ENCODE results near the gene CD86. TPM values are rescaled to one million over a fixed set of nuclear protein-coding genes. Genes with fewer than 3 reads are reported as not detected.

CD86 gene
- total RNA-seq, 4 donors from 2014 or later = 1.7 to 10.7 TPM; not detected in 2

DNA sequence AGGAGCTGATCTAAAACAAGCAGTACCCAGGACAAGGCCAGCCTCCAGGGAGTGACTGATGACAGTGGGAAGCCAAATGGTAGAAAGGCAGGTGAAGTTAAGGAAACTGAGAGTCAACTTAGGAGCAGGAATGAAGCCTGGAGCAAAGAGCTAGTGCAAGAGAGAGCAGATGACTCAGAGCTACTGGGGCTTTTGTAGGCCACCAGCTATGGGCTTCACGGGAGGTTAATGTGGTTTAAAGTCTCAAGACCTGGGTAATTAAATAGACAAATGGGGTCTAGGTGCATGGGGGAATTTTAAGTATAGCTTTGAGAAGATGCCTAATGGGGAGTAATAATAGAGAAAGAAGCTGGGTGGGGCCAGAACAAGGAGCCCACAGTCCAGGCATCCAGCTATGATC is 3.1 kb downstream of the CD86 start:
- no peak for DNase-seq
- no peaks in the 10 kb centered on the region for H3K27me3 ChIP-seq
- H3K4me3 ChIP-seq = no peak overlapping the region
- H3K9me3 ChIP-seq = no peaks in the 10 kb centered on the region
- H3K4me1 ChIP-seq = no peaks in the 10 kb centered on the region
- no peak overlapping the region for H3K27ac ChIP-seq
- no peaks in the 10 kb centered on the region for H3K36me3 ChIP-seq
- TF ChIP-seq POLR2A (IDR thresholded peaks at IDR 0.05) = no peak
- TF ChIP-seq, protein P1, sequence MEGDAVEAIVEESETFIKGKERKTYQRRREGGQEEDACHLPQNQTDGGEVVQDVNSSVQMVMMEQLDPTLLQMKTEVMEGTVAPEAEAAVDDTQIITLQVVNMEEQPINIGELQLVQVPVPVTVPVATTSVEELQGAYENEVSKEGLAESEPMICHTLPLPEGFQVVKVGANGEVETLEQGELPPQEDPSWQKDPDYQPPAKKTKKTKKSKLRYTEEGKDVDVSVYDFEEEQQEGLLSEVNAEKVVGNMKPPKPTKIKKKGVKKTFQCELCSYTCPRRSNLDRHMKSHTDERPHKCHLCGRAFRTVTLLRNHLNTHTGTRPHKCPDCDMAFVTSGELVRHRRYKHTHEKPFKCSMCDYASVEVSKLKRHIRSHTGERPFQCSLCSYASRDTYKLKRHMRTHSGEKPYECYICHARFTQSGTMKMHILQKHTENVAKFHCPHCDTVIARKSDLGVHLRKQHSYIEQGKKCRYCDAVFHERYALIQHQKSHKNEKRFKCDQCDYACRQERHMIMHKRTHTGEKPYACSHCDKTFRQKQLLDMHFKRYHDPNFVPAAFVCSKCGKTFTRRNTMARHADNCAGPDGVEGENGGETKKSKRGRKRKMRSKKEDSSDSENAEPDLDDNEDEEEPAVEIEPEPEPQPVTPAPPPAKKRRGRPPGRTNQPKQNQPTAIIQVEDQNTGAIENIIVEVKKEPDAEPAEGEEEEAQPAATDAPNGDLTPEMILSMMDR (IDR thresholded peaks at IDR 0.05) = no peak

DNA sequence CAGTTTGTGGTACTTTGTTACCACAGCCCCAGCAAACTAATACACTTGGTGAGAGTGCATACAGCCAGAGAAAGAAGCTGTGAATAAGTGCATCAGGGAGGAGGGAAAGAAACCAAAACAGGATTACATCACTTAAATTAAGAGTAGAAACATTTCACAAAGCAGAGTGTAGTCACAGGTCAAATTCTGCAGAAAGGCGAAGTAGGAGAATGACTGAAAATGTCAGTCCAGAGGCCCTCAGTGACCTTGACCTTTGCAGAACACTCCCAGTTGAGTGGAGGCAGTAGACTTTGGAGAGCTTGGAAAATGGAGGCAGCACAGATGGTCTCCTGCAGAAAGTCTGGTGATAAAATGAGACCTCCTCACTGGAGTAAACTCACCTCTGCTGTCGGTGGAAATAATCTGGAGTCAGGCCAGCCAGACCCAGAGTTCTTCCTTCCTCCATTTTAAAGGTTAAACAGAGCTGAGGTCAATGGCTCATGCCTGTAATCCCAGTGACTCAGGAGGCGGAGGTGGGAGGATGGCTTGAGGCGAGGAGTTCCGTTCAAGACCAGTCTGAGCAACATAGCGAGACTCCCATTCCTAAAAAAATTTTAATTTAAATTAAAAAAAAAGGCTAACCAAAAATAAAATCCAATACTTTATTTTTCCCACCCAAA is 5.0 kb downstream of the CD86 start:
- no peak for TF ChIP-seq POLR2A (IDR thresholded peaks at IDR 0.05)
- TF ChIP-seq, protein P1 (IDR thresholded peaks at IDR 0.05) = no peak
- no peak for DNase-seq
- no peaks in the 10 kb centered on the region for H3K9me3 ChIP-seq

DNA sequence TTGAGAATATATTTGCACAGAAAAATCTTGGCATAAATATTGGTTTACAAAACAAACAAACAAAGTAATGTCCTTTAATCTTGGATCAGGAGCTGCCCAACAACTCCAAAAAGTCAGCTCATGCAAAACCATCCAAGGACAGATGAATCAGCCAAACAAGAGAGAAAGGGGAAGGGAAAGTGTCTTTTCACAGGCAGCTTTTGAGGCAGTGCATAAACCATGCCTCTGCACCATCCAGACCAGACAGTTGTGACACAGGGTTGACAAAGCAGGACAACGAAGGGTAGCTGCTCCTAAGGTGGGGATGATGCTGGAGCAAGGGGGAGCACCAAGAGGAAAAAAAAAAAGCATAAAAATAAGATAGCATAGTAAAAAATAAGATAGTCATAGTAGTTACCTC is 8.7 kb downstream of the CD86 start:
- no peaks in the 10 kb centered on the region for H3K36me3 ChIP-seq
- no peaks in the 10 kb centered on the region for H3K9me3 ChIP-seq
- H3K27ac ChIP-seq = no peak overlapping the region
- no peaks in the 10 kb centered on the region for H3K27me3 ChIP-seq
- no peak for TF ChIP-seq POLR2A (IDR thresholded peaks at IDR 0.05)
- TF ChIP-seq, protein P1 (IDR thresholded peaks at IDR 0.05) = no peak
- peaks cover 0 to 2% (median 0%) of the 10 kb centered on the region in 4 donors for H3K4me1 ChIP-seq
- no peak overlapping the region for H3K4me3 ChIP-seq
- DNase-seq = no peak

More for the DNA sequence above, 5.0 kb downstream of the CD86 start:
- Histone ChIP-seq H3K4me3 (no peak overlapping the region), H3K27ac (no peak overlapping the region), H3K27me3 (no peaks in the 10 kb centered on the region), H3K36me3 (no peaks in the 10 kb centered on the region), H3K4me1 (no peaks in the 10 kb centered on the region)

DNA sequence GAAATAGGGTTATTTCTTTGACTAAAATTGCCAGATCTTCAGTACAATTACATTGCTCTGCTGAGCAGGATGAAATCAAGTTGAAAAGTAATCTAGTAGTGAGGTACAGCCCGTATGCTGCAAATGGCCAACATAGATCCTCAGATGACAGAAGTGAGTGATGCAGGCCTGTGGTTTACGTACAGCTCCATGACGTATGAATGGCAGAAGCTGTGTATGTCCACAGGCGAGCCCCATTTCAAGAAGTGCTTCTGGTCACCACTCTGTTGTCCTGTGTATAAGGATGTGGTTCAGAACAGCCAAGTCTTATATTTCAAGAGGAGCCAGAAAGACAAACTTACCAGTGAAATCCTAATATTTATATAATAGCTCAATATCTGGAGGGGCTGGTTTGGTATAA is 9.2 kb downstream of the CD86 start:
- DNase-seq = no peak
- H3K27ac ChIP-seq = no peak overlapping the region
- H3K4me1 ChIP-seq = peaks cover 0 to 2% (median 0%) of the 10 kb centered on the region in 4 donors
- no peaks in the 10 kb centered on the region for H3K9me3 ChIP-seq
- H3K4me3 ChIP-seq = no peak overlapping the region
- H3K27me3 ChIP-seq = no peaks in the 10 kb centered on the region
- TF ChIP-seq, protein P1 (IDR thresholded peaks at IDR 0.05) = no peak
- TF ChIP-seq POLR2A (IDR thresholded peaks at IDR 0.05) = no peak
- H3K36me3 ChIP-seq = no peaks in the 10 kb centered on the region

DNA sequence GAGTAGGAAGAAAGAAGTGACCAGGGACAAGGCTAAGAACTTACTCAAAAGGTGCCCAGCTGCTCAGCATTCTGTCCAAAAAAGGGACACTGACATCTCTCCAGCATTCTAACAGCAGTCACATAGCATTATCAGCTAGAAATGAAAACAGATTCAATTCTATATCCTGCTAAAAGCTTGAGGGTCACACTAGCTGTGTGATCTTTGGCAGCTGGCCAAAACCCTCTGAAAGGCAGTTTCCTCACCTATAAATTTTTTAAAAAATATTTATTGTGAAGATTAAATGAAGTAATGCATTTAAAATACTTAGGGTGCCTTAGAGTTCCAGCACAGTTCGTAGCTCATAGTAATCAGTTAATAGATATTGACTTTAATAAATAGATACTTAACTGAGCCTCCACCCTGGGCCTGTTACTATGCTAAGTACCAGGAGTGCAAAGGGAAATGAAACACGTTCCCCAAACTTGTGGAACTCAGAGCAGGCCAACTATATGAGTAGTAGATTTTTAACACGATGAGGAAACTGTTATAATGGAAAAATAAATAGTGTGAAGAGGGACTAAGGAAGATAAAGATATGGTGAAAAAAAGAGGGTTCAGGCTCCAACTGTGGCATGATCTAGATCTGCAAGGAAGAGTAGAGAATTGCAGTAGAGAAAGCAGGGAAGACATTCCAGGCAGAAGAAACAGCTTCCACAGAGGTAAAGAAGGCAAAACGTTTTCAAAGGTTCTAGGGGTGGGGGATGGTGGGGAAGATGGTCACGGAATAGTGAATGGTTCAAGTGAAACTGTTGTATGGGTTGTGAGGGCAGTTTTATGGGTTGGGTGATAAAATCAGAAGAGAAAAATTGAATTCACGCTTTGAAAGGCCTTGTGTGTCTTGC is 11.4 kb downstream of the CD86 start:
- DNase-seq = no peak
- peak overlapping the region in 2 of 4 donors; percentile 5 to 32 for H3K27ac ChIP-seq
- no peak for TF ChIP-seq POLR2A (IDR thresholded peaks at IDR 0.05)
- TF ChIP-seq, protein P1 (IDR thresholded peaks at IDR 0.05) = no peak
- H3K4me1 ChIP-seq = peaks cover 0 to 2% (median 0%) of the 10 kb centered on the region in 4 donors
- no peaks in the 10 kb centered on the region for H3K36me3 ChIP-seq
- H3K4me3 ChIP-seq = no peak overlapping the region
- H3K27me3 ChIP-seq = no peaks in the 10 kb centered on the region
- no peaks in the 10 kb centered on the region for H3K9me3 ChIP-seq

Measured in Peyer's patch (tissue), 4 donors.